ENCODE measurements around the gene ZNF600.
"Not testable (repeated sequence)": the region's sequence is repeated elsewhere in the genome, so short reads cannot be mapped to it uniquely, and the experiment has no call there.

- not testable (repeated sequence) for TF ChIP-seq POLR2AphosphoS5, EP300 (IDR thresholded peaks at IDR 0.05)
Observed at GRCh38 chr19:52745919-52746318, 40.7 kb downstream of the ZNF600 start.
